Central memory CD8-positive, alpha-beta T cell (primary cell): ENCODE data around the gene DOCK2.

Experiments used
- ATAC-seq: fragments of 150-1000 bp; cut with Tn5 transposase; replicated peaks from 2 replicates; pipeline ENCODE4 v1.10.0; 2022; ENCODE audit warnings: mild to moderate bottlenecking, moderate FRiP score, moderate number of reproducible peaks; ENCODE audit not compliant: poor library complexity, severe bottlenecking; ENCODE audit errors: extremely low read depth
- DNase-seq, 2 donors: peaks; one replicate each; pipeline ENCODE4 v3.0.0; 2021; ENCODE audit warnings: low spot score in 2 of 2
- H3K27ac Mint-ChIP-seq: one replicate; pipeline ENCODE4 v1.8.0; 2022; ENCODE audit warnings: low read depth, mild to moderate bottlenecking, moderate library complexity, mixed read lengths
- H3K27me3 Mint-ChIP-seq: one replicate; pipeline ENCODE4 v1.8.0; 2022; ENCODE audit warnings: mixed read lengths
- H3K36me3 Mint-ChIP-seq: one replicate; pipeline ENCODE4 v1.8.0; 2022; ENCODE audit warnings: mild to moderate bottlenecking, moderate library complexity, mixed read lengths; ENCODE audit not compliant: insufficient read depth
- H3K4me1 Mint-ChIP-seq: one replicate; pipeline ENCODE4 v1.8.0; 2022; ENCODE audit warnings: mixed read lengths
- H3K4me3 Mint-ChIP-seq: one replicate; pipeline ENCODE4 v1.8.0; 2022; ENCODE audit warnings: mild to moderate bottlenecking, moderate library complexity, mixed read lengths
- H3K9me3 Mint-ChIP-seq: one replicate; pipeline ENCODE4 v1.8.0; 2022; ENCODE audit warnings: mixed read lengths

DOCK2 gene

DNA sequence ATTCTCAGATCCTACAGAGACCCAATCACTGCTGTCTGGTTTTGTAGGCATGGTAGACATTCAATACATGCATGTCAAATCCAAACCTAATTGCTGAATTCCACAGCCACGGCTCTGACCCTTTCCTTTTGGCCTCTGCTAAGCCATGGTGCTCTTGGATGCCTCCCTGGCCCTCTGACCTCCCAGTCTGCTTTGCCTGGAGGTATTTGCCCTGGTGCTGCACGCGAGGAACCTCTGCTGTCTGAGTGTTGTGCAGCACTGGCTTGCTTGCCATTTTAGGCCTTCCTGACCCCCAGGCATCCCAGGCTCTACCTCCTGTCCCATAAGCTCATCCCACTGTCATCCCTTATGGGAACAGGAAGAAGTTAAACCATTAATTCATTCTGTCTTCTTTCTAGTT, 60.9 kb downstream of the DOCK2 start:
- Mint-ChIP-seq H3K27me3 (no peaks in the 10 kb centered on the region), H3K27ac (no peak overlapping the region), H3K4me3 (no peak overlapping the region), H3K9me3 (no peaks in the 10 kb centered on the region), H3K36me3 (peaks cover 76% of the 10 kb centered on the region), H3K4me1 (peaks cover 5% of the 10 kb centered on the region)
- ATAC-seq: no peak
- DNase-seq: no peak

GRCh38 chr5:169700611-169701010, 63.5 kb downstream of the DOCK2 start:
- no peak for ATAC-seq
- no peak for DNase-seq
- no peaks in the 10 kb centered on the region for H3K27me3 Mint-ChIP-seq
- H3K36me3 Mint-ChIP-seq: peaks cover 77% of the 10 kb centered on the region
- H3K9me3 Mint-ChIP-seq: no peaks in the 10 kb centered on the region
- H3K4me1 Mint-ChIP-seq: peaks cover 10% of the 10 kb centered on the region
- no peak overlapping the region for H3K4me3 Mint-ChIP-seq
- no peak overlapping the region for H3K27ac Mint-ChIP-seq

DNA sequence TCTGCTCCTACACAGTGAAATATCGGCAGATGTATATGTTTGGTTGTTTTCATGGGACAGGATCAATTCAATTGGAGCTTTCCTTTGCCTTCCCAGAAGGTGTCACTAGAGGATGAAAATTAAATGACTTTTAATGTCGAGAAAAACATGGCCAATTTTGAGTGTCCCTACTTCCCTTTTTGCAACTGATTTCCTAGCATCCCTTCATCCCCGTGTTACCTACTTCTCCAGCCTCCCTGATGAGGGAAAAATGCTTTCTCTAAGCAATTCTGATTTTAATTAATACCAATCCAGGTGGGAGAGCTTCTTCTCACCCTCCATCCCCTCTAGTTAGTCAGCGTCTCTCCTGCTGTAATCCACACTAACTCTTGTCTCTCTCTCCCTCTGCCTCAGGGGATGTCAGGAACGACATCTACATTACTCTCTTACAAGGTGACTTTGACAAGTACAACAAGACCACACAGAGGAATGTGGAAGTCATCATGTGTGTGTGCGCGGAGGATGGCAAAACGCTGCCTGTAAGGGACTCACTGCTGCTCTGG, 64.9 kb downstream of the DOCK2 start:
- Mint-ChIP-seq H3K36me3 (peaks cover 76% of the 10 kb centered on the region), H3K27me3 (no peaks in the 10 kb centered on the region), H3K4me1 (peaks cover 10% of the 10 kb centered on the region), H3K9me3 (no peaks in the 10 kb centered on the region), H3K4me3 (no peak overlapping the region), H3K27ac (no peak overlapping the region)
- DNase-seq (no peak), ATAC-seq (no peak)

- DNase-seq (no peak), ATAC-seq (no peak)
- Mint-ChIP-seq H3K27ac (no peak overlapping the region), H3K9me3 (no peaks in the 10 kb centered on the region), H3K4me1 (peaks cover 16% of the 10 kb centered on the region), H3K27me3 (no peaks in the 10 kb centered on the region), H3K4me3 (no peak overlapping the region), H3K36me3 (peaks cover 75% of the 10 kb centered on the region)
Observed at GRCh38 chr5:169702693-169703481, 65.8 kb downstream of the DOCK2 start.

DNA sequence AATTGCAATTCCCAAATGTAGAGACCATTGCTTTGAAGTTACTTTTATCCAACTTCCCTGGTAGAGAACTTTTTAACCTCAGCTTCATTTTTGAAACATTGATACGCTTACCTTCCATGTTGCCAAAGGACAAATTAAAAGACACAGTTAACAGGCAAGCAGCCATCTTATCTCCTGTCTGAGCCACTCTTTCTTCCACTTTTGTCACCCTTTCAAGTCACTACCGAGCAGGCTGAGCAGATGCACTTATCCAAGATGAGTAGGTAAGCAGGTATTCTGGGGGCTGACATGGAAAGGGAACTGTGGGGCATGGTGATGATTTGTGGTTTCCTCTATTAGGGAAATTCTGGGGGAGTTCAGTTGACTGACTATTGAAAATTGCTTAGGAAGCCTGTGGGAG, 66.7 kb downstream of the DOCK2 start:
- Mint-ChIP-seq H3K4me3 (no peak overlapping the region), H3K9me3 (no peaks in the 10 kb centered on the region), H3K36me3 (peaks cover 74% of the 10 kb centered on the region), H3K4me1 (peaks cover 11% of the 10 kb centered on the region), H3K27ac (no peak overlapping the region), H3K27me3 (no peaks in the 10 kb centered on the region)
- no peak for DNase-seq
- no peak for ATAC-seq

DNA sequence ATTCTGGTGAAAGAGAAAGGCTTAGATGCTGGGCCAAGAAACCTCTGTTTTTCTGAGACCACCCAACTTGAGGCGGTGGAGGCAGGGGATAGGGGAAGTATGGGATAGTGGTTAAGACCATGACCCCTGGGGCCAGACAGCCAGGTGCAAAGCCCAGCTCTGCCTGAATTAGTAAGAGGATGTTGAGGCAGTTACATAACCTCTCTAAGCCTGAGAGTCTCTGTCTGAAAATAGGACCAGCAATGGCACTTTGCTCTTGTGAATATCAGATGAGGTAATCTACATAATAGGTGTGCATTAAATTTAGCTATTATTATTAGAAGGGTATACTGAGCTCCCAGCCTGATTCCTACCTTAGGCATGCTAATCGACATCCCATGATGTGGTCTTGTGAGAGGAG, 68.2 kb downstream of the DOCK2 start:
- no peak for ATAC-seq
- Mint-ChIP-seq H3K4me1 (peaks cover 11% of the 10 kb centered on the region), H3K4me3 (no peak overlapping the region), H3K9me3 (no peaks in the 10 kb centered on the region), H3K27me3 (no peaks in the 10 kb centered on the region), H3K27ac (no peak overlapping the region), H3K36me3 (peaks cover 72% of the 10 kb centered on the region)
- no peak for DNase-seq

DNA sequence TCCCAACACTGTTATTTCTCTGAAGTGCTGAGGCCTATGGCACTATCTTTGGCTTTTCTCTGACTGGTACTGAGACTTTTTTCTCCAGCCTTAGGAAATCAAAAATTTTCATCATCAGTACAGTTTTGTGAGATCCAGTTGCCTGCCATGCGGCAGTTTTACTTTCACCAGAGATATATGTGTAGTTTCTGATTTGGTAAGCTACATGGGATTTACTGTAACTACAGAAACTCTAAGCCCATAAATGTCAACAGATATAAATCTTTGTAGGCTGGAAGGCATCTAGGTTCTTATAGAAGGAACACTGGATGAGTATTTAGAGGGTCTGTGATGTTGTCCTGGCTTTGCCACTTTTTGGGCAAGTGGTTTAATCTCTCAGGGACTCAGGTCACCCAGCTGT, 69.0 kb downstream of the DOCK2 start:
- no peak overlapping the region for H3K27ac Mint-ChIP-seq
- peaks cover 72% of the 10 kb centered on the region for H3K36me3 Mint-ChIP-seq
- H3K4me1 Mint-ChIP-seq: peaks cover 11% of the 10 kb centered on the region
- H3K27me3 Mint-ChIP-seq: no peaks in the 10 kb centered on the region
- ATAC-seq (no peak), DNase-seq (no peak)
- H3K4me3 Mint-ChIP-seq: no peak overlapping the region
- no peaks in the 10 kb centered on the region for H3K9me3 Mint-ChIP-seq

DNA sequence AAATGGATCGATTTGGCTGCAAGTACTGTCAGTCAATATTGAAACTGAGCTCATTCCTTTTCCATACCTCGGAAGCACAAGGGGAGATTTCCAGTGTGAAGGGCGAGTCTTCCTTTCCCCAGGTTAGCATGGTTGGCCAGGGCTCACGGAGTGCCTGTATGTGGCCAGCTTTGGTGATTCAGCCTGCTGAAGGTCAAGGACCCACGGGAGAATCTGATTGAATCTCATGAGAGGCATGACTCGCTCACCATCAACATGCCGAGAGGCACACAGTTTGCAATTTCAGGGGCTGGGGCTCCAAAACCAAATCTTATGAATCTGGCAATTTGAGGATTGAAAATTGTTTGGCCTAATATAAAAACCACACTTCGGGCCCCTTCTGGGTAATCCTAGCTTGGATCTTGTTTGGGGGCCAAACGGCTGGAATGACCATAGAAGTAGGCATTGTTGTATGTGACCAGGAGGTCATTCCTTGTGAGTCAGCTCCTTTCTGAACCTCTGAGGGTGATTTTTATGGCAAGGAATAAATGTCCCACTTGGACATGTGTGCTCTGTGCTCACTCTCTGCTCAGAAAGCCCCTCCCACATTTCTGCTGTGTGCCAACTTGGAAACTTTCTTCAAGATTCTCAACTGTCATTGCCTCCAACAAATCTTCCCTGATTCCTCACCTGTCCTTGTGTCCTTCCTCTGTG, 69.8 kb downstream of the DOCK2 start:
- Mint-ChIP-seq H3K27ac (no peak overlapping the region), H3K4me3 (no peak overlapping the region), H3K36me3 (peaks cover 65% of the 10 kb centered on the region), H3K27me3 (no peaks in the 10 kb centered on the region), H3K9me3 (no peaks in the 10 kb centered on the region), H3K4me1 (peaks cover 11% of the 10 kb centered on the region)
- ATAC-seq (no peak), DNase-seq (no peak)

- Mint-ChIP-seq H3K36me3 (peaks cover 64% of the 10 kb centered on the region), H3K9me3 (no peaks in the 10 kb centered on the region), H3K27ac (no peak overlapping the region), H3K4me1 (peaks cover 11% of the 10 kb centered on the region), H3K4me3 (no peak overlapping the region), H3K27me3 (no peaks in the 10 kb centered on the region)
- no peak for ATAC-seq
- DNase-seq: no peak
Observed at GRCh38 chr5:169707686-169708085, 70.6 kb downstream of the DOCK2 start.

DNA sequence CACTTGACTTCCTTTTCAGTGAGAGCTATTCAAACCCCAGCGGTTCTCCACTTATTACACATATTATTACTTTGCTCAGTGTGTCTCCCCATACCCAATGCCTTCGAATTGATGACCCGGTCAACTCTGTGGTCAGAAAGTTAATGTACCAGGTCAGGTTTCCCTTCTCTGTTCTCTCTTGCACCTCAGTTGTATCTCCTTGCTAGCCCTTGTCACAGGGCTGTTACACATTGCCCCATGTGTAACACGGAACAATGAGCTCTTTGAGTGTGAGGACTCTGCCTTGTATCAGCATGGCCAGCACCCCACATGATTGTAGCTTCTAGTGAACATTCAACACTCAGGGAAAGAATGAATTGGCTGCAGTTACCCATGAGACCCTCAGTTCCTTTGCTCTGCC, 73.6 kb downstream of the DOCK2 start:
- ATAC-seq: no peak
- Mint-ChIP-seq H3K4me3 (no peak overlapping the region), H3K27ac (peak overlapping the region; percentile 26), H3K36me3 (peaks cover 66% of the 10 kb centered on the region), H3K27me3 (no peaks in the 10 kb centered on the region), H3K4me1 (peaks cover 6% of the 10 kb centered on the region), H3K9me3 (no peaks in the 10 kb centered on the region)
- DNase-seq: no peak

GRCh38 chr5:169711551-169712225, 74.6 kb downstream of the DOCK2 start:
- Mint-ChIP-seq H3K4me3 (no peak overlapping the region), H3K27me3 (no peaks in the 10 kb centered on the region), H3K36me3 (peaks cover 68% of the 10 kb centered on the region), H3K27ac (no peak overlapping the region), H3K4me1 (peaks cover 6% of the 10 kb centered on the region), H3K9me3 (no peaks in the 10 kb centered on the region)
- DNase-seq: no peak
- no peak for ATAC-seq

GRCh38 chr5:169712428-169712827, 75.4 kb downstream of the DOCK2 start:
- Mint-ChIP-seq H3K4me1 (peaks cover 4% of the 10 kb centered on the region), H3K27me3 (no peaks in the 10 kb centered on the region), H3K36me3 (peaks cover 71% of the 10 kb centered on the region), H3K27ac (no peak overlapping the region), H3K4me3 (no peak overlapping the region), H3K9me3 (no peaks in the 10 kb centered on the region)
- DNase-seq (no peak), ATAC-seq (no peak)
